Glutamatergic neuron (in vitro differentiated cells): ENCODE data around the gene CERS6. TPM values are rescaled to one million over a fixed set of nuclear protein-coding genes. Genes with fewer than 3 reads are reported as not detected.

Source experiments
- DNase-seq: peaks from one replicate; pipeline ENCODE4 v3.0.0; 2022
- H3K27ac Mint-ChIP-seq: one replicate; pipeline ENCODE4 v1.8.0; 2020; ENCODE audit warnings: mild to moderate bottlenecking, mixed read lengths, inconsistent platforms; ENCODE audit not compliant: unreplicated experiment
- H3K27me3 Mint-ChIP-seq: one replicate; pipeline ENCODE4 v1.8.0; 2020; ENCODE audit warnings: mild to moderate bottlenecking, moderate library complexity, mixed read lengths, inconsistent platforms; ENCODE audit not compliant: unreplicated experiment
- H3K36me3 Mint-ChIP-seq: one replicate; pipeline ENCODE4 v1.8.0; 2020; ENCODE audit warnings: mild to moderate bottlenecking, mixed read lengths, inconsistent platforms; ENCODE audit not compliant: unreplicated experiment
- H3K4me1 Mint-ChIP-seq: one replicate; pipeline ENCODE4 v1.8.0; 2020; ENCODE audit warnings: mild to moderate bottlenecking, low read depth, mixed read lengths, inconsistent platforms; ENCODE audit not compliant: unreplicated experiment
- H3K4me3 Mint-ChIP-seq: one replicate; pipeline ENCODE4 v1.8.0; 2020; ENCODE audit warnings: mild to moderate bottlenecking, mixed read lengths, inconsistent platforms; ENCODE audit not compliant: unreplicated experiment
- H3K9me3 Mint-ChIP-seq: one replicate; pipeline ENCODE4 v1.8.0; 2020; ENCODE audit warnings: mild to moderate bottlenecking, moderate library complexity, mixed read lengths, inconsistent platforms; ENCODE audit not compliant: unreplicated experiment
- total RNA-seq: library from RNA; stranded (reverse); fragmentation: NEBNext Ultra II Directional; extraction: Animal tissue kit (Norgen Biotek cat#: 25700); gene quantifications from one replicate; pipeline ENCODE4 v1.2.1, GENCODE V29; 2021; ENCODE audit not compliant: unreplicated experiment
- TF ChIP-seq, protein P1 (sequence below): fragments of 200-600 bp; sonication (generic); IDR thresholded peaks from one replicate; pipeline ENCODE4 v1.5.0; 2021; ENCODE audit not compliant: partially characterized antibody, unreplicated experiment

CERS6 gene
- total RNA-seq, 1 donor from 2014 or later, result 143 TPM

- Mint-ChIP-seq H3K4me3 (no peak overlapping the region), H3K27ac (no peak overlapping the region), H3K9me3 (peaks cover 2% of the 10 kb centered on the region), H3K4me1 (no peaks in the 10 kb centered on the region), H3K27me3 (no peaks in the 10 kb centered on the region), H3K36me3 (no peaks in the 10 kb centered on the region)
- no peak for DNase-seq
- TF ChIP-seq, protein P1, sequence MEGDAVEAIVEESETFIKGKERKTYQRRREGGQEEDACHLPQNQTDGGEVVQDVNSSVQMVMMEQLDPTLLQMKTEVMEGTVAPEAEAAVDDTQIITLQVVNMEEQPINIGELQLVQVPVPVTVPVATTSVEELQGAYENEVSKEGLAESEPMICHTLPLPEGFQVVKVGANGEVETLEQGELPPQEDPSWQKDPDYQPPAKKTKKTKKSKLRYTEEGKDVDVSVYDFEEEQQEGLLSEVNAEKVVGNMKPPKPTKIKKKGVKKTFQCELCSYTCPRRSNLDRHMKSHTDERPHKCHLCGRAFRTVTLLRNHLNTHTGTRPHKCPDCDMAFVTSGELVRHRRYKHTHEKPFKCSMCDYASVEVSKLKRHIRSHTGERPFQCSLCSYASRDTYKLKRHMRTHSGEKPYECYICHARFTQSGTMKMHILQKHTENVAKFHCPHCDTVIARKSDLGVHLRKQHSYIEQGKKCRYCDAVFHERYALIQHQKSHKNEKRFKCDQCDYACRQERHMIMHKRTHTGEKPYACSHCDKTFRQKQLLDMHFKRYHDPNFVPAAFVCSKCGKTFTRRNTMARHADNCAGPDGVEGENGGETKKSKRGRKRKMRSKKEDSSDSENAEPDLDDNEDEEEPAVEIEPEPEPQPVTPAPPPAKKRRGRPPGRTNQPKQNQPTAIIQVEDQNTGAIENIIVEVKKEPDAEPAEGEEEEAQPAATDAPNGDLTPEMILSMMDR, result no peak
Measured at GRCh38 chr2:168424112-168424951, 31.7 kb upstream of the CERS6 start.

GRCh38 chr2:168424971-168425370 is 31.1 kb upstream of the CERS6 start:
- TF ChIP-seq, protein P1, result no peak
- no peaks in the 10 kb centered on the region for H3K27me3 Mint-ChIP-seq
- DNase-seq, result no peak
- H3K36me3 Mint-ChIP-seq, result no peaks in the 10 kb centered on the region
- H3K27ac Mint-ChIP-seq, result no peak overlapping the region
- peaks cover 3% of the 10 kb centered on the region for H3K4me1 Mint-ChIP-seq
- H3K4me3 Mint-ChIP-seq, result no peak overlapping the region
- peaks cover 2% of the 10 kb centered on the region for H3K9me3 Mint-ChIP-seq

GRCh38 chr2:168426861-168427260 is 29.2 kb upstream of the CERS6 start:
- DNase-seq, result no peak
- no peaks in the 10 kb centered on the region for H3K36me3 Mint-ChIP-seq
- no peaks in the 10 kb centered on the region for H3K9me3 Mint-ChIP-seq
- no peaks in the 10 kb centered on the region for H3K27me3 Mint-ChIP-seq
- H3K4me1 Mint-ChIP-seq, result peaks cover 14% of the 10 kb centered on the region
- no peak overlapping the region for H3K4me3 Mint-ChIP-seq
- TF ChIP-seq, protein P1, result no peak
- no peak overlapping the region for H3K27ac Mint-ChIP-seq

GRCh38 chr2:168427451-168427850 is 28.6 kb upstream of the CERS6 start:
- TF ChIP-seq, protein P1, result no peak
- Mint-ChIP-seq H3K36me3 (no peaks in the 10 kb centered on the region), H3K9me3 (no peaks in the 10 kb centered on the region), H3K4me1 (peaks cover 18% of the 10 kb centered on the region), H3K4me3 (no peak overlapping the region), H3K27me3 (no peaks in the 10 kb centered on the region), H3K27ac (no peak overlapping the region)
- no peak for DNase-seq

- Mint-ChIP-seq H3K27ac (no peak overlapping the region), H3K36me3 (no peaks in the 10 kb centered on the region), H3K27me3 (no peaks in the 10 kb centered on the region), H3K4me1 (peaks cover 26% of the 10 kb centered on the region), H3K9me3 (no peaks in the 10 kb centered on the region), H3K4me3 (no peak overlapping the region)
- DNase-seq, result no peak
- TF ChIP-seq, protein P1, result no peak
Measured at GRCh38 chr2:168428431-168428830, 27.6 kb upstream of the CERS6 start.
